Activated naive CD4-positive, alpha-beta T cell treated with anti-CD3 and anti-CD28 coated beads for 36 hours (primary cell): ENCODE data around the gene ATP9A. TPM values are rescaled to one million over a fixed set of nuclear protein-coding genes. Genes with fewer than 3 reads are reported as not detected.

ENCODE experiments used
- CTCF ChIA-PET: fragments of 350-600 bp; sonication (Branson Sonifier 250); formaldehyde crosslinking; loops from one replicate; lab custom pipeline; 2021; ENCODE audit warnings: antibody characterized with exemption; lab: Charles Lee
- DNase-seq: peaks from one replicate; pipeline ENCODE4 v3.0.0-alpha.2; 2020
- H3K27ac Mint-ChIP-seq: one replicate; pipeline ENCODE4 v1.8.0; 2021; ENCODE audit warnings: mild to moderate bottlenecking, mixed read lengths
- H3K27me3 Mint-ChIP-seq: one replicate; pipeline ENCODE4 v1.8.0; 2021; ENCODE audit warnings: low read depth, mixed read lengths
- H3K36me3 Mint-ChIP-seq: one replicate; pipeline ENCODE4 v1.8.0; 2021; ENCODE audit warnings: low read depth, mixed read lengths
- H3K4me1 Mint-ChIP-seq: one replicate; pipeline ENCODE4 v1.8.0; 2021; ENCODE audit warnings: low read depth, mixed read lengths
- H3K4me3 Mint-ChIP-seq: one replicate; pipeline ENCODE4 v1.8.0; 2021; ENCODE audit warnings: mild to moderate bottlenecking, moderate library complexity, mixed read lengths
- H3K9me3 Mint-ChIP-seq: one replicate; pipeline ENCODE4 v1.8.0; 2021; ENCODE audit warnings: mixed read lengths
- intact Hi-C: fragments of 100-400 bp; cut with micrococcal nuclease; formaldehyde crosslinking; loops from one replicate; pipeline ENCODE4 v1.15.1; 2023
- total RNA-seq, 2 experiments: library from RNA; stranded (reverse); gene quantifications; one replicate each; pipeline ENCODE4 v1.2.3, GENCODE V29; 2021

ATP9A gene
- total RNA-seq, 2 experiments from 2014 or later, result 0.12 to 0.17 TPM

- Mint-ChIP-seq H3K36me3 (no peaks in the 10 kb centered on the region), H3K27ac (no peak overlapping the region), H3K27me3 (peaks cover 4% of the 10 kb centered on the region), H3K4me1 (peaks cover 8% of the 10 kb centered on the region), H3K9me3 (no peaks in the 10 kb centered on the region), H3K4me3 (no peak overlapping the region)
- intact Hi-C loops, result no loop called here
- CTCF ChIA-PET, result no interaction called here
- DNase-seq, result no peak
Measured at GRCh38 chr20:51549474-51549873, 218.7 kb downstream of the ATP9A start.

DNA sequence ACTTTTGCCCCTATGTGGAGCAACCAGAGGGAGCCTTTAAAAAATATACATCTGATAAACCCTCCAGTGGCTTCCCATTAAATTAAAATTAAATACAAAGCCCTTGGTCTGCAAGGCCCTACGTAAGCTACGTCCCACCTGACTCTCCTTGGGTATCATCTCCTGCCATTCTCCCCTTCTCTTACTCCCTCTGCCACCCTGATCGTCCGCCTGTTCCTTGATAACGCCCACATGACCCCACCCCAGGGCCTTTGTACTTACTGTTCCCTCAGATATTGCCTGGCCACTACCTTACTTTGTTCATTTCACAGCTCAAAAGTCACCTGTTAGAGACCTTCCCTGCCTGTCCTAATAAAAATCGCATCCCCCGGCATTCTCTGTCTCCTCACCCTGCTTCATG, 220.2 kb downstream of the ATP9A start:
- H3K36me3 Mint-ChIP-seq, result no peaks in the 10 kb centered on the region
- no peak for DNase-seq
- CTCF ChIA-PET, result interaction anchor here (1.1 kb wide), 1 partner anchor 17 kb away, joined by 4 read pairs; no protein-coding TSS in a partner anchor
- H3K9me3 Mint-ChIP-seq, result no peaks in the 10 kb centered on the region
- H3K4me1 Mint-ChIP-seq, result no peaks in the 10 kb centered on the region
- H3K4me3 Mint-ChIP-seq, result no peak overlapping the region
- H3K27me3 Mint-ChIP-seq, result no peaks in the 10 kb centered on the region
- H3K27ac Mint-ChIP-seq, result no peak overlapping the region
- intact Hi-C loops, result no loop called here

Other genes starting within 250 kb of the ATP9A start
- gene NFATC2, start 225.7 kb downstream of the ATP9A start, total RNA-seq, result 10 to 100 TPM; 15.7 to 17.4 TPM
- not detected for gene SALL4, start 34.1 kb upstream of the ATP9A start, total RNA-seq